ENCODE results near the gene HIVEP3.

- no peak for TF ChIP-seq CTCF (IDR thresholded peaks at IDR 0.05)
- TF ChIP-seq EZH2 (IDR thresholded peaks at IDR 0.05; ENCODE audit: borderline replicate concordance, insufficient read depth, low read depth, low read length, poor library complexity, severe bottlenecking): no peak
Observed at GRCh38 chr1:41952208-41952607, 33.5 kb upstream of the HIVEP3 start.
